GM18511 (cell line): ENCODE results near the gene PTPN9.
"Not testable (repeated sequence)": the region's sequence is repeated elsewhere in the genome, so short reads cannot be mapped to it uniquely, and the experiment has no call there.

Experiments used
- ATAC-seq: cut with Tn5 transposase; IDR thresholded peaks from one replicate; pipeline ENCODE4 v1.9.1; 2021; ENCODE audit warnings: mild to moderate bottlenecking, moderate library complexity; ENCODE audit not compliant: unreplicated experiment

Gene PTPN9

DNA sequence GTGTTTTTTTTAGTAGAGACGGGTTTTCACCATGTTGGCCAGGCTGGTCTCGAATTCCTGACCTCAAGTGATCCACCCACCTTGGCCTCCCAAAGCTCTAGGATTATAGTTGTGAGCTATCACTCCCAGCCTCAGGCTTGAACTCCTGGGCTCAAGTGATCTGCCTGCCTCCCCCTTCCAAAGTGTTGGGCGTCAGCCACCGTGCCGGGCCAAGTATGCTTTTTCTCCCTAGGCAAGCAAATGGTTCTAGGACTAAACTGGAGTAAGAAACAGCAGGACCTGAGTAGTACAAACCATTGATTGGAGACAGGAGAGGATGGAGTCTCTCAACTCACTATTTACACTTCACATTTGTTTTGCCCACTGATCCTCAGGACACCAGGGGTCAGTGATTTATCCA lies 4.6 kb upstream of the PTPN9 start:
- no peak for ATAC-seq

DNA sequence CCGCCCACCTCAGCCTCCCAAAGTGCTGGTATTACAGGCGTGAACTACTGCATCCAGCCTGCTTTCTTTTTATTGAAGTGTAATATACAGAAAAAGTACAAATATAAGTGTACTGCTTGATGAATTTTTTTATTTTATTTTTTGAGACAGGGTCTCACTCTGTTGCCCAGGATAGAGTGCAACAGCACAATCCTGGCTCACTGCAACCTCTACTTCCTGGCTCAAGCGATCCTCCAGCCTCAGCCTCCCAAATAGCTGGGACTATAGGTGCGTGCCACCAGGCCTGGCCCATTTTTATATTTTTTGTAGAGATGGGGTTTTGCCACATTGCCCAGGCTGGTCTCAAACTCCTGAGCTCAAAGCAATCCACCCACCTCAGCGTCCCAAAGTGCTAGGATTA lies 3.8 kb upstream of the PTPN9 start:
- ATAC-seq = not testable (repeated sequence)

DNA sequence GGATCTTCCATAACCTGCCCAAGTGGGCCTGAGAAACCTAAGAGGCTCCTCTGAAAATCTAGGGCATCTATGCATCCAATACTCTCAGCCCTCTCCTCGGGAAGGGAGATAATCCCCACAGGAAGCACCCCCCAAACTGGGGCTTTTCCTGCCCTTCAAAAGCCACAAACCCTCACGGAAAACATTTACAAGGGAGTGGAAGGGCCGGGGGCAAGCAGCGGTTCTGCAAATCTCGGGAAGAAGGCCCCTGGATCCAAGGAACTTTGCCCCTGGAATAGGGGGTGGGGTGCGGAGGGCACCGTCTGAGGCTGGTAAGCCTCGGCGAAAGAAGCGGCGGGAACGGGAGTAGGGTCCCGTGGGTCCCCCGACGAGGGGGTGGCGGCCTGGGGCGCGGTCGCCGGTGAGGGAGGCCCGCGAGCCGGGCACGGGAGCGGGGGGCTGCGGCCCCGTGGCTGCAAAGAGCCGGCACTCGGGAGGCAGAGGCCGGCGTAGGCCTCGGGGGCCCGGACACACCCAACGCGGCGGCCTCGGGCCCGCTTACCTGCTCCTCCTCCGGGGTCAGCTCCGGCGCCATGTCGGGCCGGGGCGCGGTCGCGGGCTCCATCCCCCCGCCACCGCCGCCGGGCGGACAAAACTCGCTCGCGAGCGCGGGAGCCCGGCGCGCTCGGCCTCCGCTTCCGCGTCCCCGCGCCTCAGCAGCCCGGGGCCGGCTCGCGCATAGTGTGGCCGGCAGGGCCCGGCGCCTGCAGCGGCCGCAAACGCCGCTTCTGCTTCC lies 755 bp downstream of the PTPN9 start:
- no peak for ATAC-seq

DNA sequence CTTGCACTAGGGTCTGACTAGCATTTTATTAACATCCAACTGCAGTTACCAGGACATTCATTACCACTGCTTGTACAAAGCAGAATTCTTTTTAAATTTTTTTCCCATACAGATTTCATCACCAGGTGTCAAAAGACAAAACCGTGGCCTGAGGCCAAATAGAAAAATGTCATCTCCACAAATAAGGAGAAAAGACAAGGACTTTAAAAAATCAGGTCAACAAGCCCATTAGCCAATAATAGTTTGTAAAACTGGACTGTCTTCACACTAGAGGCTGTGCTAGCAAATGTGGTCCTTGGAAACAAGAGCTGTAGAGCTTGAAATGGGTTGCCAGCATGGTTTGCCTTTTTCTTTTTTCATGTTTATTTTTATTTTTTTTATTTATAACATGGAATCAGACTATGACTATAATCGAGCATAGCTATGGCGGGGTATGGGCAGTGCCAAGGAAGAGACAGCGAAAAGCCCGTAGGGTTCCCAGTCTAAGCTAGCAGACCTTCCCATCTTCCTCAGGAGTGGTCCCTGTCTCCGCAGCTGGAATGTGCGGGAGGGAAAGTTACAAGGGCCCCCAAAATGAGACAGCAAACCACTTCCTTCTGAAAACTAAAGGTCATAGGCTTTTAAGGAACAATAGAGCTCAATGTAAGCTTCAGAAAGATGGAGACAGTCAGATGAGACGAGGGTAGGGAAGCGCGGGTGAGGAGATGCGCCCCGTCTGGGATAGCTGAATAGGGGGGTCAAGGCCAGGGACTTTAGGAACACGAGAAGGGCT lies 1.5 kb downstream of the PTPN9 start:
- no peak for ATAC-seq

DNA sequence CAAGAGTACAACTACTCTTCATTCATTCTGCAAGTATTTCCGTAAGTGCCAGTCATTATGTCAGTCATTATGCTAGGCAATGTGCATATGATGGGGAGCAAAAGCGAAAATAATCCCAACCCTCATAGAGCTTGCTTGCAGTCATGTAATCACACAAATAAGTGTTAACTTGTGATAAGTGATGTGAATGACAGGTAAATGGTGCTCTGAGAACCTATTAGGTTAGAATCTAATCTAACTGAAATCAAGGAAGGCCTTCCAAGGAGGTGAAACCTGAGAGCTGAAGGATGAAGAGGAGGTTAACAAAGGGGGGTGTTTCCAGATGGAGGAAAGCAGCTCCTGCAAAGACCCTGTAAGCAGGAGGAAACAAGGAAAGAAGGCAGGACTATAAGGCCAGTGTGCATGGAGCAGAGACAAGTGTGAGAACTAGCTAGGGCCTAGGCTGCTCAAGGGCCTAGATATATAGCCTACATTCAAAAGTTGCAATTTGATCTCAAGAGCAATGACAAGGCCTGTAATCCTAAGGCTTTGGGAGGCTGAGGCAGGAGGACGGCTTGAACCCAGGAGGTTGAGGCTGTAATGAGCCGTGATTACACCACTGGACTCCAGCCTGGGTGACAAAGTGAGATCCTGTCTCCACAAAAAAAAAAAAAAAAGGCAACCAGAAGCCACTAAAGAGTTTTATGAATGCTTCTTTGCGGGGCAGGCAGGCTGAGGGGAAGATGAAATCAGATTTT lies 5.3 kb downstream of the PTPN9 start:
- ATAC-seq = no peak

DNA sequence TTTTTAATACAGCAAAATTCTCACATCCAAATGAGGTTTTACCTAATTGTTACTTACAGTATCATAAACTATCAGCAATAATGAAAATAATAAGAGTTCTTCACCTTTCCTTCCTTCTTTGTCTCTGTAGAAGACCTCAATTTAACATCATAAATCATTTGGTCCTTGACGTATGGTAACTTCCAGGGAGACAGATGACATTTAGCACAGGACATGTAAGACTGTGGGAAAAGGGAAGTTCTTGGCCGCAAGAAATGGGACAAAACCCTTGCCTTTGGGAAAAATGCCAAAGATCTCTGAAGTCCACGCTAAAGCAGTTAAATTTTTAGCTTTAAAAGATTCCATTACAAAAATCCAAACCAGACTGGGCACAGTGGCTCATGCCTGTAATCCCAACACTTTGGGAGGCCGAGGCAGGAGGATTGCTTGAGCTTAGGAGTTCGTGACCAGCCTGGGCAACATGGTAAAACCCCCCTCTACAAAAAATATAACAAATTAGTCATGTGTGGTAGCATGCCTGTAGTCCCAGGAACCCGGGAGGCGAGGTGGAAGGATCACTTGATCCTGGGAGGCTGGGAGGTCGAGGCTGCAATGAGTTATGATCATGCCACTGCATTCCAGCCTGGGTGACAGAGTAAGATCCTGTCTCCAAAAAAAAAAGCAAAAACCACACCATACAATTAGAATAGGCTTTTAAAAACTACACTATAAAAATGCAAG lies 8.8 kb downstream of the PTPN9 start:
- no peak for ATAC-seq

DNA sequence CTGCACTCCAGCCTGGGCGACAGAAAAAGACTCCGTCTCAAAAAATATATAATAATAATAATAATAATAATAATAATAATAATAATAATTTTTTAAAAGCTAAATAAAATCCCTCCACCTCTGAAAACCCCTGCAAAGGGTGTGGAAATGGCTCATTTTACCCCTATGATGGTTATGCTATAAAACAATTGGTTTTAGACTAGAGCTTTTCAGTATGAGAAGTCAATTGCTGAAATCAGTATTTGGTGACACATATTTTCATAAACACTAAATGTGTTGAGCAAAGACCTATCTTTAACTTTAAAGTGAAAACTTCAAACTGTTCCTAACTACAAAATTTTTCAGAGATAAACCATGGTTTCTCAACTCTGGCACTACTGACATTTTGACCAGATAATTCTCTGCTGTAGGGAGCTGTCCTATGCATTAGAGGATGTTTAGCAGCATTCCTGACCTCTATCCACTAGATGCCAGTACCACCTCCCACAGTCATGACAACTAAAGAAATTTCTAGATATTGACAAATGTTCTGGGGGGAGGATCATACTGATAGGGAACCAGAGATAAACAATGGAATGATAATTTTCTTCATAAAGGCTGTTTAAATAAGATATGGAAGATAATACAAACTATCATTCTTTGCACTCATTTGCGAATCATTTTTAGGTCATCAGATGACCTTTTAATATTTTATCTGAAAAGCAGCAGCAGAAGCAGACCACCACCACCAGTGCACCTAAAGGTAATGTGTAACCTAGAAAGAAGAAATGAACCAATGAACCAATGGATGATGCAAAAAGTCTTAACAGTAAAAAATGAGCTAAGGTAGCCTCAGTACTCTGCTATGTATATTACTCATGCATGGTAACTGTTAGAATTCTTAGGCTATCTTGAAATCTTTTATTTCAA lies 13.8 kb downstream of the PTPN9 start:
- ATAC-seq = no peak

DNA sequence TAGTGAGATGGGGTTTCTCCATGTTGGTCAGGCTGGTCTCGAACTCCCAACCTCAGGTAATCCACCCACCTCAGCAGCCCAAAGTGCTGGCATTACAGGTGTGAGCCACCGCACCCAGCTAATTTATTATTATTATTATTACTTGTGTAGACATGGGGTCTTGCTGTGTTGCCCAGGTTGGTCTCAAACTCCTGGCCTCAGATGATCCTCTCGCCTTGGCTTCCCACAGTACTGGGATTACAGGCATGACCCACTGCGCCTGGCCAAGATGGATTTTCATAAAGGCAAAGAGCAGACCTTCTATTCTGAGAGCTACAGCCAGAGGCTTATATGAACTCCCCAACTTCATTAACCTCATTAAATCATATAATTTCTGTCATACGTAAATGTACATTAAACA lies 17.2 kb downstream of the PTPN9 start:
- ATAC-seq = no peak

DNA sequence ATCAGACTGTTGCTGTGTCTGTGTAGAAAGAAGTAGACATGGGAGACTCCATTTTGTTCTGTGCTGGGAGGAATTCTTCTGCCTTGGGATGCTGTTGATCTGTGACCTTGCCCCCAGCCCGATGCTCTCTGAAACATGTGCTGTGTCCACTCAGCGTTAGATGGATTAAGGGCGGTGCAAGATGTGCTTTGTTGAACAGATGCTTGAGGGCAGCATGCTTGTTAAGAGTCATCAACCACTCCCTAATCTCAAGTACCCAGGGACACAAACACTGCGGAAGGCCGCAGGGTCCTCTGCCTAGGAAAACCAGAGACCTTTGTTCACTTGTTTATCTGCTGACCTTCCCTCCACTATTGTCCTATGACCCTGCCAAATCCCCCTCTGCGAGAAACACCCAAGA lies 19.8 kb downstream of the PTPN9 start:
- ATAC-seq = not testable (repeated sequence)

DNA sequence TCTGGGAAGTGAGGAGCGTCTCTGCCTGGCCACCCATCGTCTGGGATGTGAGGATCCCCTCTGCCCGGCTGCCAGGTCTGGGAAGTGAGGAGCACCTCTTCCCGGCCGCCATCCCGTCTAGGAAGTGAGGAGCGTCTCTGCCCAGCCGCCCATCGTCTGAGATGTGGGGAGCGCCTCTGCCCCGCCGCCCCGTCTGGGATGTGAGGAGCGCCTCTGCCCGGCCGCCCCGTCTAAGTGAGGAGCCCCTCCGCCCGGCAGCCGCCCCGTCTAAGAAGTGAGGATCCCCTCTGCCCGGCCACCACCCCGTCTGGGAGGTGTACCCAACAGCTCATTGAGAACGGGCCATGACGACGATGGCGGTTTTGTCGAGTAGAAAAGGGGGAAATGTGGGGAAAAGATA lies 20.2 kb downstream of the PTPN9 start:
- ATAC-seq = not testable (repeated sequence)

DNA sequence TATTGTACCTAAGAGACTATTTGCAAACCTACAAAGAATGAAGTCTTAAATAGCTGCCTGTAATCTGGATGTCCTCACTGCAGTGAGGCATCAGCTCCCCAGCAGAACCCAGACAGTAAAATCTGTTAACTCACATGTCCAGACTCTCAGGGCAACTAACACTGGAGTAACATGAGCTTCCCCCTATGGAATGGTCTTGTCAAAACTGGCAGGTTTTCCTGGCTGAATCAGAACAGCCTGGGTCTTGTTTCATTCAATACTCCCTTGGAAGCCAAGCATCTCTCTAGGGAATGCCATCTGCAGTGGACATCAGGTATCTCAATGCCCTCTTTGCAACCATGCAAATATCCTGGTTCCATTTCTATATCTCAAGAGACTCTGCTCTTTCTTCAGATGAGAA lies 24.4 kb downstream of the PTPN9 start:
- ATAC-seq = no peak

DNA sequence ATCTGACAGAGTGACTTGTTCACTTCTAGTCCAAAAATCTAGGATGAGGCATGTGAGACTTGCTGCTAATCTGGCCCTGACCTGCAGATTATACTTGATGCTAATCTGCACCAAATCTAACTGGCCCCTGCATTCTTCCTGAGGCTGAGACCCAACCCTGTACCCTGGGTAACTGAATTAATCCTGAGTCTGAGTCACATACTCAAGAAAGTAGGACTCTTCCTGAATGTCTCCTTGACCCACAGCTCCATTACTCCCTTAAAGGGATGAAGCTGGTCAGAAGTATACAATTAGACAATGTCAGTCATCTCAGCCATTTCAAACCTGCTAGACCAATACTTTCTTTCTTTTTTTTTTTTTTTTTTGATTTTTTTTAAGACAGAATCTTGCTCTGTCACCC lies 25.5 kb downstream of the PTPN9 start:
- no peak for ATAC-seq

DNA sequence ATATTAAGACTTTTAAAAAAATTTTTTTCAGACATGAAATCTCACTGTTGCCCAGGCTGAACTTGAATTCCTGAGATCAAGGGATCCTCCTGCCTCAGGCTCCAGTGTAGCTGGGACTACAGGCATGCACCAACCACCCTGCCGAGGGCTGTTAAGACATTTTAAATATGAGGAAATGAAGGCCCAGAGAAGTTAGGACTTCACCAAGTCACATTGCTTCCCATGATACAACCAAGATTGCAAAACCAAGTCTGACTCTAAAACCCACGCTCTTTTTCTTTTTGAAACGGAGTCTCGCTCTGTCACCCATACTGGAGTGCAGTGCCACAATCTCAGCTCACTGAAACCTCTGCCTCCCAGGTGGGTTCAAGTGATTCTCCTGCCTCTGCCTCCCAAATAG lies 28.0 kb downstream of the PTPN9 start:
- no peak for ATAC-seq

DNA sequence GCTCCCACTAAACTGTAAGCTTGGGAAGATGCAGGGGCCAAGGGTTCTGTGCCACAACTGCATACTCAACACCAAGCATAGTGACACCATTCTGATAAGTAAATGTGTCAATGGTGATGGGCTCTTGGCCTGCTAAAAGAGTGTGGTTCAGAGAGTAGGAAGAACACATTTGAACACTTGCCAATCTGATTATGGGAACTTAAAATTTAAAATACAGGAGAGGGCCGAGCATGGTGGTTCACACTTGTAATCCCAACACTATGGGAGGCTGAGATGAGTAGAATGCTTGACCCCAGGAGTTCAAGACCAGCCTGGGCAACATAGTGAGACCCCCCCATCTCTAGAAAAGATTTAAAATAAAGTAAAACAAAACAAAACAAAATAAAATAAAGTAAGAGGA lies 34.1 kb downstream of the PTPN9 start:
- ATAC-seq = no peak

DNA sequence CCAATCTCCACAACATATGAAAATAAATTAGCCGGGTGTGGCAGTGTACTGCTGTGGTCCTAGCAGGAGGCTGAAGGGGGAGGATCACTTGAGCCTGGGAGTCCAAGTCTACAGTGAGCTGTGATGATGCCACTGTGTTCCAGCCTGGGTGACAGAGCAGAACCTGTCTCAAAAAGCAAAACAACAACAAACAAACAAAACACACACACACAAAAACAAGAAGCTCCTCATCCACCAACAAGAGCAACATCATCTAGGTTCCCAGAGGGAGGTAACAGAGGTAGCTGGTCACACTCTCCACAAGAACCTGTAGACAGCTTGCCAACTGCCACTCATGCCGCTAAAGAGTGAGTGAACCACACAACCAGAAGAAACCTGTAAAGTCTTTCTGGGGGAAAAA lies 34.8 kb downstream of the PTPN9 start:
- no peak for ATAC-seq

DNA sequence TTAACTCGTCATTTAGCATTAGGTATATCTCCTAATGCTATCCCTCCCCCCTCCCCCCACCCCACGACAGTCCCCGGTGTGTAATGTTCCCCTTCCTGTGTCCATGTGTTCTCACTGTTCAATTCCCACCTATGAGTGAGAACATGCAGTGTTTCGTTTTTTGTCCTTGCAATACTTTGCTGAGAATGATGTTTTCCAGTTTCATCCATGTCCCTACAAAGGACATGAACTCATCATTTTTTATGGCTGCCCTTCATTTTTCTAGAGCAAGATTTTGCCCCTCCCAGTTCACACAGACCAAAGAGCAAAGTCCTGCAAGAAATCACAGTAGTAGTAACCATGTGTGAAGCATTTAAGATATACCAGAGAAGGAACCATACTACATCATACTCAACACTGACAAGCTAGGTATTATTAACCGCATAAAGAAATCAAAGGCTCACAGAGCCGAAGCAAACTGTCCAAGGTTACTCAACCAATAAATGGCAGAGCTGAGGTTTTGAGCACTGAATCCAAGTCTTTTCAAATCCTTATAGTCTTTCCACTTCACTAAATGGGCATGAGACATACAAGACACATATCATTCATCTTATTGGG lies 36.1 kb downstream of the PTPN9 start:
- not testable (repeated sequence) for ATAC-seq

DNA sequence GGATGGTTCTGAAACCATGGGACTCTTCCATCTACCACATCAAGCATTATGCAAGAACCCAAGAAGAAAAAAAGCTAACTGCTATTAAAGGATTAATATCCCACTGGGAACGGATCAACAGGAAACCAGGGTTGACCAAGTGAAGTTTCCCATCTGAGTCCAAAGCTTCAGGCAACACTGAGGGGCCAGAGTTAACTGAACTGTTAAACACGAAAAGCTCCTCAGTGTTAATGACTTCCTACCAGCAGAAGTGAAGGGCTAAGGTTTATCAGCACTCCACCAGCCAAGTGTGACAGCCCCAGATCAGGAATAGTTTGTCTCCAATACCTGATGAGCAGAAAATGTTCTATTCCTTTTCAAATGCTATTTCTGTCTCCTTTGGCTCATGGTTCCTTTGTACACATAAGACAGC lies 36.7 kb downstream of the PTPN9 start:
- no peak for ATAC-seq

DNA sequence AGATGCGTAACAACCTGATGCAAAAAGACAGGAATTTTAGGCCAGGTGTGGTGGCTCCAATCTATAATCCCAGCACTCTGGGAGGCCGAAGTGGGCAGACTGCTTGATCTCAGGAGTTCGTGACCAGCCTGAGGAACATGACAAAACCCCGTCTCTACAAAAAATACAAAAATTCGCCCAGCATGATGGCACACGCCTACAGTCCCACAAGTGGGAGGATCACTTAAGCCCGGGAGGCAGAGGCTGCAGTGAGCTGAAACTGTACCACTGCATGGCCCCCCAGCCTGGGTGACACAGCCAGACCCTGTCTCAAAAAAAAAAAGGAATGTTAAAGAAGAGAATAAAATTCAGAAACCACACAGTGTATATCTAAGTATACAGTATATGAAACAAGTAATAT lies 40.7 kb downstream of the PTPN9 start:
- no peak for ATAC-seq

DNA sequence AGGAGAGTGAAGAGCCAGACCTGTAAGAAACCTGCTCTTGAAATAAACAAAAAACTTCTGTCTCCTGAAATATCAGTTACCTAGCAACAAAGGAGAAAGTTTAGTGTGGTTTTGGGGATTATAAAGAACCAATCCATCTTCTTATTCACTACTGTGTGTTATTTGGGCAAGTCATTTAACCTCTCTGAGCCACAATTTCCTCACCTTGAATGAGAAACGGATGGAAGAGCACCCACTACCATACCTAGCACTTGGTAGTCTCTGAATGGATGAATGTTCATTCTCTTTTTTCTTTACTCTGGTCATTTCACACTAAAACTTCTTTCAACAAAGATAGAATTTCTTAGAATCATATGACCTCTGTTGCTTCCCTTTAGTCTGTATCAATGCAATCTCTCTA lies 45.2 kb downstream of the PTPN9 start:
- no peak for ATAC-seq
